Endothelial cell of umbilical vein (primary cell): Measurements from ENCODE around the gene KIAA0825. TPM values are rescaled to one million over a fixed set of nuclear protein-coding genes. Genes with fewer than 3 reads are reported as not detected.

Source experiments
- BruUV-seq: library from RNA; stranded (reverse); fragments of 400-500 nt; replicated peaks from 2 replicates; lab custom pipeline; 2021; lab: Mats Ljungman, UMichigan
- CTCF ChIA-PET: fragments of 300-600, 350-600 bp; sonication (Branson Sonifier 250); formaldehyde crosslinking; loops from one replicate; lab custom pipeline; 2021; ENCODE audit warnings: antibody characterized with exemption, inconsistent platforms; lab: Charles Lee
- POLR2A ChIA-PET: fragments of 300-600, 350-600 bp; sonication (Branson Sonifier 250); formaldehyde crosslinking; loops from one replicate; lab custom pipeline; 2021; ENCODE audit warnings: antibody characterized with exemption, inconsistent platforms; lab: Charles Lee
- DNase-seq: peaks from one replicate; pipeline ENCODE4 v3.0.0-alpha.2; 2011; ENCODE audit warnings: low read depth, low spot score
- FAIRE-seq: peaks from 2 replicates; lab custom pipeline; 2011; peaks lifted over from hg19 to GRCh38; lab: Jason Lieb, UNC
- H2AFZ ChIP-seq: 2 replicates; pipeline ENCODE4 v1.6.0; 2012; ENCODE audit warnings: low read depth, low read length, control low read depth, inconsistent platforms
- H3K27ac ChIP-seq: 2 replicates; pipeline ENCODE4 v1.5.1; 2011; ENCODE audit warnings: low read depth, mild to moderate bottlenecking, control low read depth, low read length, moderate library complexity; ENCODE audit not compliant: insufficient read depth
- H3K27me3 ChIP-seq, 2 experiments: 2 replicates each; pipeline versions ENCODE4 v1.6.0 to v1.6.1; 2011; ENCODE audit warnings: low read length in 2 of 2, mixed read lengths in 1 of 2; ENCODE audit not compliant: control insufficient read depth in 2 of 2, insufficient read depth in 2 of 2
- H3K36me3 ChIP-seq, 2 experiments: 2 replicates in 1 of 2; 3 replicates in 1 of 2; pipeline ENCODE4 v1.5.1; 2011; ENCODE audit warnings: low read length in 2 of 2, mild to moderate bottlenecking in 1 of 2, moderate library complexity in 1 of 2; ENCODE audit not compliant: control insufficient read depth in 2 of 2, insufficient read depth in 2 of 2; ENCODE audit errors: extremely low read depth in 1 of 2
- H3K4me1 ChIP-seq: 3 replicates; pipeline ENCODE4 v1.5.1; 2011; ENCODE audit warnings: mild to moderate bottlenecking, low read length; ENCODE audit not compliant: control insufficient read depth, insufficient read depth; ENCODE audit errors: extremely low read depth
- H3K4me2 ChIP-seq: 2 replicates; pipeline ENCODE4 v1.6.1; 2011; ENCODE audit warnings: low read length, control low read depth, mixed read lengths; ENCODE audit not compliant: insufficient read depth
- H3K4me3 ChIP-seq, 3 experiments: fragments of 200-600 bp in 1 of 3; sonication (generic), shearing (Covaris generic) in 1 of 3; replicated peaks in 1 of 3; 2 replicates each; pipeline ENCODE4 v1.5.1; 2011 to 2016; ENCODE audit warnings: control low read depth in 3 of 3, low read length in 3 of 3, mild to moderate bottlenecking in 2 of 3, inconsistent platforms in 1 of 3, low read depth in 1 of 3, moderate library complexity in 1 of 3; ENCODE audit not compliant: insufficient read depth in 1 of 3
- H3K79me2 ChIP-seq: 2 replicates; pipeline ENCODE4 v1.6.0; 2012; ENCODE audit warnings: low read length, inconsistent platforms; ENCODE audit not compliant: control insufficient read depth, insufficient read depth
- H3K9ac ChIP-seq: replicated peaks from 2 replicates; pipeline ENCODE3; 2011; ENCODE audit warnings: low read length, control low read depth; ENCODE audit not compliant: insufficient read depth; ENCODE audit errors: extremely low read depth
- H3K9me1 ChIP-seq: replicated peaks from 3 replicates; pipeline ENCODE4 v1.6.0; 2011; ENCODE audit warnings: mild to moderate bottlenecking, low read length; ENCODE audit not compliant: control insufficient read depth, insufficient read depth; ENCODE audit errors: extremely low read depth
- H3K9me3 ChIP-seq: replicated peaks from 2 replicates; pipeline ENCODE4 v1.5.1; 2012; ENCODE audit warnings: low read length, inconsistent platforms; ENCODE audit not compliant: control insufficient read depth, insufficient read depth
- H4K20me1 ChIP-seq: replicated peaks from 2 replicates; pipeline ENCODE3; 2011; ENCODE audit warnings: mild to moderate bottlenecking, low read length; ENCODE audit not compliant: control insufficient read depth, insufficient read depth; ENCODE audit errors: extremely low read depth
- EZH2 ChIP-seq: IDR thresholded peaks from 2 replicates; pipeline ENCODE4 v1.6.1; 2012; ENCODE audit warnings: borderline replicate concordance, low read depth, mild to moderate bottlenecking, moderate library complexity, low read length, inconsistent platforms; ENCODE audit not compliant: severe bottlenecking
- FOS ChIP-seq: IDR thresholded peaks from 2 replicates; pipeline ENCODE4 v1.6.1; 2011; ENCODE audit warnings: mild to moderate bottlenecking, low read length, moderate library complexity, borderline replicate concordance; ENCODE audit not compliant: insufficient read depth
- GATA2 ChIP-seq: IDR thresholded peaks from 2 replicates; pipeline ENCODE4 v1.7.0; 2011; ENCODE audit warnings: low read depth, mild to moderate bottlenecking, moderate library complexity, mixed read lengths, low read length; ENCODE audit not compliant: insufficient read length, insufficient read depth
- JUN ChIP-seq: IDR thresholded peaks from 2 replicates; pipeline ENCODE4 v1.6.1; 2011; ENCODE audit warnings: borderline replicate concordance, low read depth; ENCODE audit not compliant: insufficient read length, insufficient read depth
- MYC ChIP-seq: IDR thresholded peaks from one replicate; pipeline ENCODE4 v1.6.1; 2011; ENCODE audit warnings: mild to moderate bottlenecking, low read depth, low read length
- POLR2A ChIP-seq: IDR thresholded peaks from 2 replicates; pipeline ENCODE4 v1.6.1; 2012; ENCODE audit warnings: low read depth, mild to moderate bottlenecking, control low read depth, low read length
- POLR2AphosphoS5 ChIP-seq: IDR thresholded peaks from 2 replicates; pipeline ENCODE4 v1.6.1; 2012; ENCODE audit warnings: low read depth, mild to moderate bottlenecking, control low read depth, low read length, moderate library complexity; ENCODE audit not compliant: insufficient read depth
- dilution Hi-C: fragments of 300-500 bp; cut with MboI; formaldehyde crosslinking; loops from one replicate; pipeline ENCODE4 v1.15.0; 2019; ENCODE audit warnings: low sequenced_read_pairs; ENCODE audit not compliant: extremely low pct_ligation_motif_present
- intact Hi-C: fragments of 100-400 bp; cut with micrococcal nuclease; formaldehyde crosslinking; loops from one replicate; pipeline ENCODE4 v1.10.0; 2022
- polyA plus RNA-seq, 4 experiments: library from polyadenylated mRNA; depleted of rRNA in 3 of 4; stranded (reverse) in 3 of 4; unstranded in 1 of 4; fragments of >200 nt; gene quantifications; 2 replicates each; pipeline versions ENCODE4 v1.2.1 to v1.2.3, GENCODE V29; 2011 to 2012; ENCODE audit warnings: missing spikeins in 1 of 4
- total RNA-seq: library from RNA; stranded (reverse); gene quantifications from 2 replicates; pipeline ENCODE4 v1.2.3, GENCODE V29; 2021
- TF ChIP-seq, protein P1 (sequence below), 2 donors: IDR thresholded peaks; 1 replicate in 1 of 2; 2 replicates in 1 of 2; pipeline ENCODE4 v1.5.1; 2011; ENCODE audit warnings: low read length in 2 of 2, mild to moderate bottlenecking in 2 of 2, moderate library complexity in 2 of 2, control low read depth in 1 of 2, inconsistent platforms in 1 of 2, low read depth in 1 of 2; ENCODE audit not compliant: insufficient read depth in 1 of 2; ENCODE audit errors: extremely low read depth in 1 of 2
- TF ChIP-seq, protein P2 (sequence below): IDR thresholded peaks from 2 replicates; pipeline ENCODE4 v1.6.1; 2011; ENCODE audit not compliant: insufficient read depth, insufficient read length

KIAA0825 gene
- total and polyA plus RNA-seq, 2 donors (not counting 3 experiments of a cell fraction or from before 2014, with no cell fraction given), result 0.15 to 1.1 TPM

DNA sequence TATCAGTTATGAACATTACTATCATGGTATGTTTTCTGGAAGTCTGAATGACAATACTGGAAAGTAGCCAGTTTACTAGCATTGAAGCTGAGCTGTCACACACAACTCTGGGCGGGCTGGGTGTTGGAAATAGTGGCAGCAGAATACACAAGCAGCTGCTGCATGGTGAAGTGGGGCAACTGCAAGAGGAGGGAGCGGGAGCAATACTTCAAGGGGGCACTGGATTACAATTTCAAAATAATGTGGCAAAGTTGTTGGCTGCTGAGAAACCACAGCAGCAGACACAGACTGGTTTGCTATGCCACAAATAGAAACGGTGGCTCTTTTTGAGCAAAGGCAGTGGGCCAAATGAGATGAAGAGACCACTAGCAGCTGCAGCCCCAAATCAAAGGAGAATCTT is 350.2 kb downstream of the KIAA0825 start:
- dilution Hi-C loops (no loop called here), intact Hi-C loops (no loop called here)
- no peaks in the 10 kb centered on the region for H3K27me3 ChIP-seq
- H4K20me1 ChIP-seq, result no peaks in the 10 kb centered on the region
- no peaks in the 10 kb centered on the region for H3K36me3 ChIP-seq
- no peaks in the 10 kb centered on the region for H3K79me2 ChIP-seq
- no peak overlapping the region for H3K4me3 ChIP-seq
- H3K27ac ChIP-seq, result no peak overlapping the region
- CTCF ChIA-PET, result no interaction called here
- FAIRE-seq (no peak), DNase-seq (no peak)
- no peak overlapping the region for H3K9ac ChIP-seq
- no TSS peak for BruUV-seq
- no peak for TF ChIP-seq GATA2
- TF ChIP-seq MYC, result no peak
- TF ChIP-seq, protein P1, sequence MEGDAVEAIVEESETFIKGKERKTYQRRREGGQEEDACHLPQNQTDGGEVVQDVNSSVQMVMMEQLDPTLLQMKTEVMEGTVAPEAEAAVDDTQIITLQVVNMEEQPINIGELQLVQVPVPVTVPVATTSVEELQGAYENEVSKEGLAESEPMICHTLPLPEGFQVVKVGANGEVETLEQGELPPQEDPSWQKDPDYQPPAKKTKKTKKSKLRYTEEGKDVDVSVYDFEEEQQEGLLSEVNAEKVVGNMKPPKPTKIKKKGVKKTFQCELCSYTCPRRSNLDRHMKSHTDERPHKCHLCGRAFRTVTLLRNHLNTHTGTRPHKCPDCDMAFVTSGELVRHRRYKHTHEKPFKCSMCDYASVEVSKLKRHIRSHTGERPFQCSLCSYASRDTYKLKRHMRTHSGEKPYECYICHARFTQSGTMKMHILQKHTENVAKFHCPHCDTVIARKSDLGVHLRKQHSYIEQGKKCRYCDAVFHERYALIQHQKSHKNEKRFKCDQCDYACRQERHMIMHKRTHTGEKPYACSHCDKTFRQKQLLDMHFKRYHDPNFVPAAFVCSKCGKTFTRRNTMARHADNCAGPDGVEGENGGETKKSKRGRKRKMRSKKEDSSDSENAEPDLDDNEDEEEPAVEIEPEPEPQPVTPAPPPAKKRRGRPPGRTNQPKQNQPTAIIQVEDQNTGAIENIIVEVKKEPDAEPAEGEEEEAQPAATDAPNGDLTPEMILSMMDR (IDR thresholded peaks at IDR 0.05; ENCODE audit: extremely low read depth in 1 of 2, insufficient read depth in 1 of 2, low read depth in 1 of 2, low read length in 2 of 2), result no peak
- no peak for TF ChIP-seq FOS
- no peak for TF ChIP-seq POLR2AphosphoS5
- TF ChIP-seq JUN, result no peak
- TF ChIP-seq POLR2A, result no peak
- no peak for TF ChIP-seq EZH2
- TF ChIP-seq, protein P2, sequence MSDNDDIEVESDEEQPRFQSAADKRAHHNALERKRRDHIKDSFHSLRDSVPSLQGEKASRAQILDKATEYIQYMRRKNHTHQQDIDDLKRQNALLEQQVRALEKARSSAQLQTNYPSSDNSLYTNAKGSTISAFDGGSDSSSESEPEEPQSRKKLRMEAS, result no peak
- no peaks in the 10 kb centered on the region for H3K4me1 ChIP-seq
- no peak overlapping the region for H2AFZ ChIP-seq
- H3K9me1 ChIP-seq, result no peaks in the 10 kb centered on the region
- POLR2A ChIA-PET, result no interaction called here
- H3K4me2 ChIP-seq, result no peak overlapping the region
- no peaks in the 10 kb centered on the region for H3K9me3 ChIP-seq
